ENCODE data around the gene SEC24B.
"Not testable (repeated sequence)": the region's sequence is repeated elsewhere in the genome, so short reads cannot be mapped to it uniquely, and the experiment has no call there.

The SEC24B gene

GRCh38 chr4:109571494-109571893 lies 137.9 kb downstream of the SEC24B start:
- no peaks in the 10 kb centered on the region for H3K27me3 ChIP-seq (ENCODE audit: control insufficient read depth, insufficient read depth, low read length)
- no peak overlapping the region for H3K9ac ChIP-seq (ENCODE audit: low read length)
- H3K4me1 ChIP-seq (ENCODE audit: control insufficient read depth, insufficient read depth, low read length) = peaks cover 4% of the 10 kb centered on the region
- H3K9me3 ChIP-seq (ENCODE audit: control insufficient read depth, low read length) = no peaks in the 10 kb centered on the region
- no peak overlapping the region for H3K4me3 ChIP-seq (ENCODE audit: low read length)
- no peaks in the 10 kb centered on the region for H3K36me3 ChIP-seq (ENCODE audit: control insufficient read depth, insufficient read depth, low read length)

- H3K9ac ChIP-seq (ENCODE audit: low read length) = no peak overlapping the region
- no peaks in the 10 kb centered on the region for H3K27me3 ChIP-seq (ENCODE audit: control insufficient read depth, insufficient read depth, low read length)
- H3K9me3 ChIP-seq (ENCODE audit: control insufficient read depth, low read length) = no peaks in the 10 kb centered on the region
- no peaks in the 10 kb centered on the region for H3K36me3 ChIP-seq (ENCODE audit: control insufficient read depth, insufficient read depth, low read length)
- no peak overlapping the region for H3K4me3 ChIP-seq (ENCODE audit: low read length)
- H3K4me1 ChIP-seq (ENCODE audit: control insufficient read depth, insufficient read depth, low read length) = peaks cover 4% of the 10 kb centered on the region
These were observed 138.5 kb downstream of the SEC24B start for GRCh38 chr4:109572154-109572553.

DNA sequence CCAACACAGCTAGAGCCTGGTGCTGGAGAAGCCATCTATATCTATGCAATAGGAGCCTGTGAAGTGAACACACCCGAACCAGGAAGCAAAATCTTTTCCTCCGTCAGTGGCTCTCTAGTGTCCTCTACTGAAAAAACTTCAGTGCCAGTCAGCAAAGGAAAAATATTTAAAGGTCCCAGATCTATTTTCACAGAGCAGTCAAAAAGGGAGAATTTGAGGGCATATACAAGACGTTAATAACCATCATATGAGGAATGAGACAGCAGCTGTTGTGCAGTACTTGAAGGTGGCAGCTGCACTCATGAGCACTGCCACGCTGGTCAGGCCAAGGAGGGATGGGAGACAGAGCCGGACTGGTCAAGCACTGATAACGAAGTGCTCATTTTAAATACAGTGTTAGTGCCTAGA lies 140.8 kb downstream of the SEC24B start:
- Histone ChIP-seq H3K36me3 (ENCODE audit: control insufficient read depth, insufficient read depth, low read length) (no peaks in the 10 kb centered on the region), H3K4me1 (ENCODE audit: control insufficient read depth, insufficient read depth, low read length) (peaks cover 4% of the 10 kb centered on the region), H3K4me3 (ENCODE audit: low read length) (no peak overlapping the region), H3K9ac (ENCODE audit: low read length) (no peak overlapping the region), H3K27me3 (ENCODE audit: control insufficient read depth, insufficient read depth, low read length) (no peaks in the 10 kb centered on the region), H3K9me3 (ENCODE audit: control insufficient read depth, low read length) (no peaks in the 10 kb centered on the region)

DNA sequence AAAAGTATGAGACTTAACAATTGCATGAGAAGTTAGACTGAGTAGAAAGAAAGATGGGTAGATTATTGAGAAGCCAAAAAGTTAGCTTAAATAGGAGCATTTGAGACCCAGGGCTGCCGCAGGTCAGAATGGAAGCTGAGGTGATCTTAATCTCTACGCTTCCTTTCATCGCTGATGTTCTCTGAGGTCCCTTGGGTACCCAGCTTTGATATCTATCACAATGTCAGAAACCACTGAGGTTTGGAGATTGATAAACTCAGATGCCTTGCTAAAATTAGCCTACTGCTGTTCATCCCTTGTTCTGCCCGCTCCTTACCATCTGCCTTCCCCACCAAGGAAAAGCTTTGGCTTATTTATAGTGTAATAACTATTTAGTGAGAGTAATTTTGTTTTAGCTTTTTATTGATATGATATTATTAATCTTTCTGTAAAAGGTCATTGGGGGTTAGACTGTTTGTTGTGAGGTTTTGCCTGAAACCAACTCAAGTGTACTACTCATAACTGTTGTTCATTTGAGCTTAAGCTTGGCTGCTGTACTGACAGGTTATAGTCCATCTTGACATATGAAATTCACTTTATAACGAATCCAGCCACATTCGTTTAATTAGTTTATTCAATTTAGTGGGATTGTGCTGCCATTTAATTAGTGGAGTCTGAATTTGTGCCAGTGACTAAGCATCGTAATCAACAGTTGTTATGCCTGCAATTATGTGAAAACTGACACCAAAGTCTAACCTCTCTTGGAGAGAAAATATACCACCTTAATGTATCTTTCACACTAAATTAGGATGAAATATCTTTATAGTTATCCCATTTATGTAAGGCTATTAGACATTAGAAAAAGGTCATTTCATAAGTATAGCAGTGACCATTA lies 141.6 kb downstream of the SEC24B start:
- H3K36me3 ChIP-seq (ENCODE audit: control insufficient read depth, insufficient read depth, low read length) = no peaks in the 10 kb centered on the region
- H3K9ac ChIP-seq (ENCODE audit: low read length) = no peak overlapping the region
- no peaks in the 10 kb centered on the region for H3K9me3 ChIP-seq (ENCODE audit: control insufficient read depth, low read length)
- H3K4me3 ChIP-seq (ENCODE audit: low read length) = no peak overlapping the region
- H3K4me1 ChIP-seq (ENCODE audit: control insufficient read depth, insufficient read depth, low read length) = peaks cover 4% of the 10 kb centered on the region
- no peaks in the 10 kb centered on the region for H3K27me3 ChIP-seq (ENCODE audit: control insufficient read depth, insufficient read depth, low read length)

DNA sequence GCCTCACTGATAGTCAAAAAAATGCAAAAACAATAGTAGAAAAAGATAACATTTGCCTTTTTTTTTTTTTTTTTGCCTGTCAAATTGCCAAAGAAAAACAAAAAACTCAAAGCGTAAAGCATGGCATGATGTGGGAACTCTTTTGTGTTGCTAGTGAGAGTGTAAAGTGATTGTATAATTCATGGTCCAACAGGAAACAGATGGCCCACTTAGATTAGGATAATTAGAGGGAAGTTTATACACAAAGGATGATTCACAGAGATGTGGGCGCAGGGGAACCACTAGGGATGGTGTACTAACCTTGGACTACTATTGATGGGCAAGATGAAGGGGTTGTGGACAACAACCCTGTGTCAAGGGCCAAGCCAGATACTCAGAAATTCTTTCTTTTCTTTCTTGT lies 142.8 kb downstream of the SEC24B start:
- Histone ChIP-seq H3K4me1 (ENCODE audit: control insufficient read depth, insufficient read depth, low read length) (peaks cover 4% of the 10 kb centered on the region), H3K9ac (ENCODE audit: low read length) (no peak overlapping the region), H3K27me3 (ENCODE audit: control insufficient read depth, insufficient read depth, low read length) (no peaks in the 10 kb centered on the region), H3K9me3 (ENCODE audit: control insufficient read depth, low read length) (no peaks in the 10 kb centered on the region), H3K4me3 (ENCODE audit: low read length) (no peak overlapping the region), H3K36me3 (ENCODE audit: control insufficient read depth, insufficient read depth, low read length) (no peaks in the 10 kb centered on the region)

DNA sequence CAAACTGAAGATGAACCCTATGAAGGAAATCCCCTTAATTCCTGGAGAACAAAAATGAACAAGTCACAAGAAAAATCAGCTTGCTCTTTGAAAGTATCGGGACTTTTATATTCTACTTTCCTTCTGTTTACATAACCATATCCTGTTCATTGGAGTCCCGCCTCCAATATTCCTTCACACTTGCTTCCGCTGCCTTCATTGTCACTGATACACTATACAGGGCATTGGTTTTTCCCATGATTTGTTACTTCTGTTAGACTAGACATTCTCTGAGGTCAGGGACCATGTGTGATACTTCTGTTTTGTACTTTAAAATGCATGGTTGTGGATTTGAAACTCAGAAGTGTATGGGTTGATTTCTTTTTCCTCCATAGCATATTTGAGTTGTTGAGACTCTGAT lies 145.2 kb downstream of the SEC24B start:
- H3K27me3 ChIP-seq (ENCODE audit: control insufficient read depth, insufficient read depth, low read length) = no peaks in the 10 kb centered on the region
- H3K4me1 ChIP-seq (ENCODE audit: control insufficient read depth, insufficient read depth, low read length) = peaks cover 4% of the 10 kb centered on the region
- no peak overlapping the region for H3K9ac ChIP-seq (ENCODE audit: low read length)

GRCh38 chr4:109579997-109580396 lies 146.4 kb downstream of the SEC24B start:
- not testable (repeated sequence) for H3K4me1 ChIP-seq (ENCODE audit: control insufficient read depth, insufficient read depth, low read length); H3K9ac ChIP-seq (ENCODE audit: low read length); H3K27me3 ChIP-seq (ENCODE audit: control insufficient read depth, insufficient read depth, low read length); H3K4me3 ChIP-seq (ENCODE audit: low read length); H3K36me3 ChIP-seq (ENCODE audit: control insufficient read depth, insufficient read depth, low read length); H3K9me3 ChIP-seq (ENCODE audit: control insufficient read depth, low read length)

More for the DNA sequence above, 145.2 kb downstream of the SEC24B start:
- no peaks in the 10 kb centered on the region for H3K36me3 ChIP-seq (ENCODE audit: control insufficient read depth, insufficient read depth, low read length)
- no peak overlapping the region for H3K4me3 ChIP-seq (ENCODE audit: low read length)
- H3K9me3 ChIP-seq (ENCODE audit: control insufficient read depth, low read length) = no peaks in the 10 kb centered on the region

DNA sequence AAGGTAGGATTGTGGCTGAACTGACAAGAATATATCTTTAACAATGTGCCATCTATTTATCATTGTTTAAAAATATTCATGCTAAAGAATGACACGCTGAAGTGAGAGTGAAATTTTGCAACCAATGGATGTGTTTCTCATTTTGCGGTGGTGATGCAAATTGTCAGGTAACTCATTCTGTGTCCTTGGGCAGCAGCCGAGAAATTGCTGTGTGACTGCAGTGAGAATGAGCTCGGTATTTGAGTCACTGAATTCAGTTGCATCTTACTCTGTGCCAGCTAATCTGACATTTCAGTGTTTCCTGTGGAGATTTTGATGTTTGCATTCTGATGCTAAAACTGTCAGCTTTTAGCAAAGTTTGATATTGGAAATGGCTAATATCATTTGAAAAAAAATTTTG lies 154.6 kb downstream of the SEC24B start:
- Histone ChIP-seq H3K27me3 (ENCODE audit: control insufficient read depth, insufficient read depth, low read length) (no peaks in the 10 kb centered on the region), H3K9ac (ENCODE audit: low read length) (no peak overlapping the region), H3K36me3 (ENCODE audit: control insufficient read depth, insufficient read depth, low read length) (no peaks in the 10 kb centered on the region), H3K4me3 (ENCODE audit: low read length) (no peak overlapping the region), H3K9me3 (ENCODE audit: control insufficient read depth, low read length) (no peaks in the 10 kb centered on the region), H3K4me1 (ENCODE audit: control insufficient read depth, insufficient read depth, low read length) (no peaks in the 10 kb centered on the region)

DNA sequence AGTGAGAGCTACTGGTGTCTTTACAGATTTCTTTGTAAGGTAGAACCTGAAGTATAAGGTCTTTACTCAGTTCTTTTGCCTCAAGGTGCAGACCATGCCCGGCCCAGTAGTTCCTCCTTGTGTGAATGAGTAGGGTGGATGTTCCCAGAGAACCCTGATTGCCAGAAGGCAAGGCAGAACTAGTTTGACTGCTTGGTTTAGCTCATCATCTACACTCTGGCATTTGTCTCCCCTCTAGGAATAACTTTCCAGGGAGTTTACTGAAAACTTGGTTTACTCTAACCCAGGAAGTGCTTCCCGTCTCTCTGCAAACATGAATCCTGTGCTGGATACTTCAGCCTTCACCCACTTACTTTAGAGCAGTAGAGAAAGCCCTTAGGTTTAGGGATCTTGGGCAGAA lies 155.5 kb downstream of the SEC24B start:
- Histone ChIP-seq H3K9ac (ENCODE audit: low read length) (no peak overlapping the region), H3K9me3 (ENCODE audit: control insufficient read depth, low read length) (no peaks in the 10 kb centered on the region), H3K36me3 (ENCODE audit: control insufficient read depth, insufficient read depth, low read length) (no peaks in the 10 kb centered on the region), H3K4me1 (ENCODE audit: control insufficient read depth, insufficient read depth, low read length) (no peaks in the 10 kb centered on the region), H3K27me3 (ENCODE audit: control insufficient read depth, insufficient read depth, low read length) (no peaks in the 10 kb centered on the region), H3K4me3 (ENCODE audit: low read length) (no peak overlapping the region)

GRCh38 chr4:109589605-109590004 lies 156.0 kb downstream of the SEC24B start:
- Histone ChIP-seq H3K4me1 (ENCODE audit: control insufficient read depth, insufficient read depth, low read length) (no peaks in the 10 kb centered on the region), H3K36me3 (ENCODE audit: control insufficient read depth, insufficient read depth, low read length) (no peaks in the 10 kb centered on the region), H3K4me3 (ENCODE audit: low read length) (no peak overlapping the region), H3K9ac (ENCODE audit: low read length) (no peak overlapping the region), H3K27me3 (ENCODE audit: control insufficient read depth, insufficient read depth, low read length) (no peaks in the 10 kb centered on the region), H3K9me3 (ENCODE audit: control insufficient read depth, low read length) (no peaks in the 10 kb centered on the region)
